ENCODE results near the gene MAP3K13.
"Not testable (repeated sequence)": the region's sequence is repeated elsewhere in the genome, so short reads cannot be mapped to it uniquely, and the experiment has no call there.

Gene MAP3K13

DNA sequence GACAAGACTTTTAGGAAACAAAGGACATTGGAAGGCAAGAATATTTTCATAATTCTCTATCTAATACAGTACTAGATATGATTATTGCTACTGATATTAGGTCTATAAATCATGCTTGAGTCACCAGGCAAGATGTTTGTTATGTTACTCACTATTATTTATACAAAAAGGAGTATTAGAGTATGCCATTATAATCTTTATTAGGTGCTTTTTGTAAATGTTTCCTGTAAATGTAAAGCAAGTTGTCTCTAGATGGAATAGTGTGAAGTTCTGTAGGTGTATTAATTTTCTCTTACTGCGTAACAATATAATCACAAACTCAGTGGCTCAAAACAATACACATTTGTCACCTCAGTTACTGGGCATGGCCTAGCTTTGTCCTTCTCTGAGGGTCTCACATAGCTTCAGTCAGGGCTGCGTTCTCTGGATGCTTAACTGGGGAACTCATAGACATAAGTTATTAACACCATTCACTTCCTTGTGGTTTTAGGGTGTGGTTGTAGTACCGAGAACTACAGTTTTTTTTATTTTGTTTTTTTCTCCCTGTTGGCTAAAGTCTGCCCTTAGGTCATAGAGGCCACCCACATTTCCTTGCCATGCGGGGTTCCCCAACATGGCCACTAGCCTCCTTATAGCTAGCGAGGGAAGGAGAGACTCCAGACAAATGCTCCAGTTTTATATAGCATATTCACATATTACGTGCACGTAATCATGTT, 20.3 kb upstream of the MAP3K13 start:
- DNase-seq: no peak

- no peak for DNase-seq
These were observed 15.5 kb upstream of the MAP3K13 start for GRCh38 chr3:185347399-185347798.

DNA sequence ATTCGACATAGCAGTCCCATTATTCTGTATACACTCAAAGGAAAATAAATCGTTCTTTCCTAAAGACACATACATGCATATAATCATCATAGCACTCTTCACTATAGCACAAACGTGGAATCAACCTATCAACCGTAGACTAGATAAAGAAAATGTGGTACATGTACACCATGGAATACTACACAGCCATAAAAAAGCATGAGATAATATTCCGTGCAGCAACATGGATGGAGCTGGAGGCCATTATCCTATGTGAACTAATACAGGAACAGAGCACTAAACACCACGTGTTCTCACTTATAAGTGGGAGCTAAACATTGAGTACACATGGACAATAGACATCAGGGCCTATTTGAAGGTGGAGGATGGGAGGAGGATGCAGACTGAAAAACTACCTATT, 12.1 kb upstream of the MAP3K13 start:
- DNase-seq: no peak

GRCh38 chr3:185351396-185351795, 11.5 kb upstream of the MAP3K13 start:
- no peak for DNase-seq

DNA sequence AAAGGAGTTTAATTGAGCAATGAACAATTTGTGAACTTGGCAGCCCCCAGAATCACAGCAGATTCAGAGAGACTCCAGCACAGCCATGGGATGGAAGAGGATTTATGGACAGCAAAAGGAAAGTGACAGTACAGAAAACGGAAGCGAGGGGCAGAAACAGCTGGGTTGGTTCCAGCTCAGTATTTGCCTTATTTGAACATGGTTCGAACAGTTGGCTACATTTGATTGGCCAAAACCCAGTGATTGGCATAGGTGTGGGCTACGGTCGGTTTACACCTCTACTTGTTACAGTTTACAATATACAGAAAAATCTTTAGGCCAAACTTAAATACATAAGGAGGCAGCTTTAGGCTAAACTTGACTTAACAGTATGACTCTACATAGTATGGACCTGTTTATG, 9.7 kb upstream of the MAP3K13 start:
- DNase-seq: no peak

DNA sequence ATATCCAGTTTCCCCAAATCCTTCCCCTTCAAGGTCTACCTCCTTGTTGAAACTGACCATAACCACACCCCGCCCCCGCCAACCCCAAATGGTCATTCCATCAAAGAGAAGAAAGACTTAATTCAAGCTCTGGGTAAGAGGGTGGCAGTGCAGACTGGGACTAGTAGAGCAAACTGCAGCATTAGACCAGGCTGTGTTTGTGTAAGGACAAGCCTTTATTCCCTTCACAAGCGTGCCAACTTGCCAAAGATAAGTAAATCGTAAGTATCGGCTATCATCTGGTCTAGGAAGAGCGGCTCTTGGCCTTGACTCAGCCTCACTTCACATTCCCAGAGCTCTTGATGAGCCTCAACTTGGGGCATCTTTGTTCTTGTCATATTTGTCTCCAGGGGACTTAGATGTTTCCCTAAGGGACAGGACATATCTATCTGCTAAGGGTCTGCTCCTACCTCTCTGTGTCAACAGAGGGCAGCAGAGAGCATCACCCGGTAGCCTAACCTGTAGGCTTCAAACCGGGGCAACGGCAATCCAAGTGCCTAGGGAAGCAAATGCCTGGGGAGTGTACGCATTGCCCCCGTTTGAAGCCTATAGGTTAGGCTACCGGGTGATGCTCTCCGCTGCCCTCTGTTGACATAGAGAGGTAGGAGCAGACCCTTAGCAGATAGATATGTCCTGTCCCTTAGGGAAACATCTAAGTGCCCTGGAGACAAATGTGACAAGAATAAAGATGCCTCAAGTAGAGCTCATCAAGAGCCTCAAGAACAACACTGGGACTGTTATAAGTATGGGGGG, 8.9 kb upstream of the MAP3K13 start:
- DNase-seq: peak; percentile 83

DNA sequence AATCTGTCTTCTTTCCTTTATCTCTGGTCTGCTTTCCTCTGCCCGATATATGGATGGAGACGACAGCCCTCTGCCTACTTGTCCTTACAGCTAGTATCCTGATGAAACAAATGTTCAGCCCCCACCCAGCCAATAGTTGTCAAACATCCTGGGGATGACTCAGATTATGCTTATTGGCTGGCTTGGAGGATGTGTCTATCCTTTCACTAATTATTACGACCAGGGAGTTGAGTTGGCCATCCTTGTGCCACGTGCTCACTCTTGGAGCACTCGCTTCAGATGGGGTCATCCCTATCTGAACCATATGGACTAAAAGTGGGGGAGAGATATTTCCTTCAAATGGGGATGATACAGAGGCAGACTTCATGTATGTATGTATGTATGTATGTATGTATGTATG, 6.4 kb upstream of the MAP3K13 start:
- no peak for DNase-seq

DNA sequence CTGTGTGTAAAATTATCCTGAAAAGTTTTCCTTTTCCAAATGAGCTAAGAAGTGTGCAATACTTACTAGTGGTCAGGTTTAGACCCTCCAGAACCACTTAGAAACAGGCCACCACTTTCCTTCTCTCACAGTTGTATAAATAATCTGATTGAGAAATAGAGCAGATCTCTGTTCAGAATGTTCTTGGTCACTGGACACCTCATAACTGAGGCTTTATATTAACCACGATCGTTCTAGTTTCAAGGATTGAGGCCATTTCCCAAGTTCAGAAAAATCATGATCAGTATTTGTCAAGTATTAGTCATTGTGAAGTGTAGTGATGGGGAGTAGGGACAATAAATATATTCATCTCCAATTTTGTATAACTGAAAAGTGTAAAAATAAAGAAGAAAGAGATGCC, 1.0 kb upstream of the MAP3K13 start:
- no peak for DNase-seq

DNA sequence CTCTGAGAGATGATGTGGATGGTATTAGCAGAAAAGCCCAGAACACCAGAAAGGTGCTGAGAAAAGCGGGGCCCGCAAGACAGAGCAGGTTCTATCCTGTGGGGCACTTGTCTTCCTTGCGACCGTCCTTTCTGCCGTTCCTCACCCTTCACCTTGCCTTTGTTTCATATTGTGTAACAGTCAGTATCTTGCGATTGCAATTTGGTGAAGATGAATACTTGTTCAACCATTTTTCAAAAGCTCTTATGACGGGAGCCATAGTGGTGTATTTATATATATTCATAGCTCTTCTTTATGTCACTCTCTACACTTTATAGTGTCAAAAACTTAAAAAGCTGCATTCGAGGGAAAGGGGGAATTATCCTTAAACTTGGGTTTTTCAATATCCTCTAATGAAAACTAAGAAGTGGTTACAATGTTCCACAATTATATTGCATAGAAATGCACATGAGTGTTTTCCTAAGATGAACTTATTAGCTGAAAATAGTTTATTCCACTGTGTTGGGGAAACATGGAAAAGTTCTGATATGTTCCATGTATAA, 797 bp downstream of the MAP3K13 start:
- no peak for DNase-seq

GRCh38 chr3:185365291-185366073, 2.5 kb downstream of the MAP3K13 start:
- DNase-seq: no peak

DNA sequence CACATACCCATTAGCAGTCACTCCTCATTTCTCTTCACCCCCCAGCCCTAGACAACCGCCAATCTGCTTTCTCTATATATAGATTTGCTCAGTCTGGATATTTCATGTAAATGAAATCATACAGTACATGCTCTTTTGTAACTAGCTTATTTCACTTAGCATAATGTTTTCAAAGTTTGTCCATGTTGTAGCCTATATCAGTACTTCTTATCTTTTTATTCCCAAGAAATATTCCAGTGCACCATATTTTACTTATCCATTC, 3.1 kb downstream of the MAP3K13 start:
- DNase-seq: no peak

DNA sequence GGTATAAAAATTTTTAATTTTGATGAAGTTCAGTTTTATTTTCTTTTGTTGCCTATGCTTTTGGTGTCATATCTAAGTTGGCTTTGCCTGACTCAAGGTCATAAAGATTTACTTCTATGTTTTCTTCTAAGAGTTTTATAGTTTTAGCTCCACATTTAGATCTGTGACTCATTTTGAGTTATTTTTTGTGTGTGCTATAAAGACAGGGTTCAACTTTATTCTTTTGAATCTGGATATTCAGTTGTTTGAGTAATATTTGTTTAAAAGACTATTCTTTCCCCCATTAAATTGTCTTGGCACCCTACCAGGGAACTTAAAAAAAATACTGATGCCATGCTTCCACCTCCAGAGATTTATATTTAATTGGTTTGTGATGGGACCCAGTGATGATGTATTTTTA, 4.0 kb downstream of the MAP3K13 start:
- no peak for DNase-seq

- DNase-seq: not testable (repeated sequence)
These were observed 7.4 kb downstream of the MAP3K13 start for GRCh38 chr3:185370349-185370748.

GRCh38 chr3:185371306-185372074, 8.6 kb downstream of the MAP3K13 start:
- no peak for DNase-seq

- DNase-seq: no peak
These were observed 18.6 kb downstream of the MAP3K13 start for GRCh38 chr3:185381320-185382058.

GRCh38 chr3:185382154-185382553, 19.2 kb downstream of the MAP3K13 start:
- no peak for DNase-seq

DNA sequence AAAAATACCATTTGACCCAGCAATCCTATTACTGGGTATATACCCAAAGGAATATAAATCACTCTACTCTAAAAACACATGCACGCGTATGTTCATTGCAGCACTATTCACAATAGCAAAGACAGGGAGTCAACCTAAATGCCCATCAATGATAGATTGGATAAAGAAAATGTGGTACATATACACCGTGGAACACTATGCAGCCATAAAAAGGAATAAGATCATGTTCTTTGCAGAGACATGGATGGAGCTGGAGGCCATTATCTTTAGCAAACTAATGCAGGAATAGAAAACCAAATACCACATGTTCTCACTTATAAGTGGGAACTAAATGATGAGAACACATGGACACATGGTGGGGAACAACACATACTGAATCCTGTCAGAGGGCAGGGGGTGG, 23.6 kb downstream of the MAP3K13 start:
- not testable (repeated sequence) for DNase-seq

DNA sequence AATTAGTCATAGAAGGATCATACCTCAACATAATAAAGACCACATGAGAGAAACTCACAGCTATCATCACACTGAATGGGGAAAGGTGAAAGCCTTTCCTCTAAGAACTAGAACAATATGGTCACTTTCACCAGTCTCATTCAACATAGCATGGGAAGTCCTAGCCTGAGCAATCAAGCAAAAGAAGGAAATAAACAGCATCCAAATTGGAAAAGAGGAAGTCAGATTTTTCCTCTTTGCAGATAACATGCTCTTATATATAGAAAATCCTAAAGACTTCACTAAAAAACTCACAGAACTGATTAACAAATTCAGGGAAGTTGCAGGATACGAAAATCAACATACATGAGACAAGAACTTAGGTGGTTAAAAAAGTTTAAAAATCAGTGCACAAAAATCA, 24.7 kb downstream of the MAP3K13 start:
- DNase-seq: no peak

- no peak for DNase-seq
These were observed 30.1 kb downstream of the MAP3K13 start for GRCh38 chr3:185393055-185393454.

GRCh38 chr3:185397676-185398075, 34.7 kb downstream of the MAP3K13 start:
- DNase-seq: no peak

DNA sequence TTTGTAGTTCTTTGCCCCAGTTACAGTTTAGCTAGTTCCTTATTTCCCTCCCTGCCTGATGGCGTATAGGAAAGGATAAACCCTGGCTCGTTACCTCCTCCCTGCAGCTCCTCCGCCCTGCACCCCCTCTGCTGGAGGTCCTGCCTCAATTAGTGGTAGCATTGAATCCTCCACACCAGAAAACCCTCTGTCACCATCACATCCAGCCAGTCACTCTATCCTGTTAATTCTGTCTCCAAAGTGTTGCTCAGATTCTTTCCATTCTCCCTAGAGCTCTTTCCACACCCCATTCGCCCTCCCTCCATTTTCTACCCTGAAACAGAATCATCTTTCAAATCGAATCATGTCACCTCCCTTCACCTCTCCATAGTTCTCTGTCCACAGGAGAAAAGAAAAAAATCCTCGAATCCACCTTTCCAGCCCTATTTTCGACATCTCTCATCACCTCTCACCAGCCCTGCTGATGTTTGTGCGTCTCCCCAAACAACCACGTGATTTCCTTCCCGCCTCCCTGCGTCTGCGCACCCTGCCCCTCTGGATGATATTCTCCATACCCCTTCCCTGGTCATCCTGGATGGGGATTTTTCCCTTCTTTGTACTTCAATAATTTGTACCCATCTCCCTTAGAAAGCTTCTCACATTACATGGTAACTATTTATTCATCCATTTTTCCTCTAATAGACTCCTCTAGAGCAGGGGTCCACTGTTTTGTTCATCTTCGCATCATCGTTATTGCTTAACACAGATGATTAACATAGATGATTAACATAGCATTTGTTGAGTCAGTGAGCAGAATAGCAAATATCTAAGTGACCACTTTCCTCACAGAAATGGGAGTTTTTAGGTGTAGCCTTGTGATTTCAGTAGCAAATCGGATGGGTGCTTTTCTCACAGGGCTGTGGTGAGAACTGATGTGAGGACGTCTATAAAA, 37.1 kb downstream of the MAP3K13 start:
- DNase-seq: no peak
